Left lung (tissue), 10 donors: ENCODE results near the gene PREX1. TPM values are rescaled to one million over a fixed set of nuclear protein-coding genes. Genes with fewer than 3 reads are reported as not detected.

ENCODE experiments used
- ATAC-seq: fragments of 200-7000 bp; cut with Tn5 transposase; one replicate; pipeline ENCODE4 v1.9.1; 2020; ENCODE audit warnings: moderate library complexity
- DNase-seq, 4 donors: peaks; one replicate each; pipeline ENCODE4 v3.0.0-alpha.2; 2013 to 2020
- H3K27ac ChIP-seq, 2 donors: fragments of 200-600 bp; sonication (generic) in 1 of 2; one replicate each; pipeline versions ENCODE4 v1.5.0 to v1.8.0; 2020 to 2021
- H3K27me3 ChIP-seq, 2 donors: fragments of 200-600 bp; sonication (generic) in 1 of 2; one replicate each; pipeline versions ENCODE4 v1.5.0 to v1.8.0; 2020 to 2021
- H3K36me3 ChIP-seq, 2 donors: fragments of 200-600 bp; sonication (generic) in 1 of 2; one replicate each; pipeline versions ENCODE4 v1.5.0 to v1.8.0; 2020 to 2021
- H3K4me1 ChIP-seq, 2 donors: fragments of 200-600 bp; one replicate each; pipeline ENCODE4 v1.8.0; 2021
- H3K4me3 ChIP-seq, 2 donors: fragments of 200-600 bp; sonication (generic) in 1 of 2; one replicate each; pipeline versions ENCODE4 v1.5.0 to v1.8.0; 2020 to 2021; ENCODE audit warnings: mild to moderate bottlenecking in 1 of 2
- H3K9me3 ChIP-seq, 2 donors: fragments of 200-600 bp; sonication (generic) in 1 of 2; one replicate each; pipeline versions ENCODE4 v1.5.0 to v1.8.0; 2020 to 2021
- intact Hi-C, 2 donors: fragments of 100-400 bp; cut with DNase I; formaldehyde crosslinking; loops; one replicate each; pipeline versions ENCODE4 v1.11.2 to v1.14.2; 2022
- polyA plus RNA-seq, 6 donors: library from polyadenylated mRNA; unstranded; fragments of 120-200 nt; gene quantifications; one replicate each; pipeline ENCODE4 v1.2.1, GENCODE V29; 2013; ENCODE audit not compliant: insufficient read length in 6 of 6
- total RNA-seq, 2 donors: library from RNA; stranded (reverse); fragmentation: NEBNext Ultra II Directional; extraction: Animal tissue kit (Norgen Biotek cat#: 25700); gene quantifications; one replicate each; pipeline ENCODE4 v1.2.1, GENCODE V29; 2021
- TF ChIP-seq, protein P1 (sequence below), 2 donors: fragments of 200-600 bp; sonication (generic) in 1 of 2; IDR thresholded peaks; one replicate each; pipeline versions ENCODE4 v1.5.0 to v1.8.0; 2021; ENCODE audit warnings: antibody characterized with exemption in 2 of 2
- donor health status: DM: no; HTN: yes; CAD: no.
- donor health status: DM: no; HTN: no; CAD: no.

The PREX1 gene
- total and polyA plus RNA-seq, 8 donors, result 20.3 to 111 (median 26.1) TPM

DNA sequence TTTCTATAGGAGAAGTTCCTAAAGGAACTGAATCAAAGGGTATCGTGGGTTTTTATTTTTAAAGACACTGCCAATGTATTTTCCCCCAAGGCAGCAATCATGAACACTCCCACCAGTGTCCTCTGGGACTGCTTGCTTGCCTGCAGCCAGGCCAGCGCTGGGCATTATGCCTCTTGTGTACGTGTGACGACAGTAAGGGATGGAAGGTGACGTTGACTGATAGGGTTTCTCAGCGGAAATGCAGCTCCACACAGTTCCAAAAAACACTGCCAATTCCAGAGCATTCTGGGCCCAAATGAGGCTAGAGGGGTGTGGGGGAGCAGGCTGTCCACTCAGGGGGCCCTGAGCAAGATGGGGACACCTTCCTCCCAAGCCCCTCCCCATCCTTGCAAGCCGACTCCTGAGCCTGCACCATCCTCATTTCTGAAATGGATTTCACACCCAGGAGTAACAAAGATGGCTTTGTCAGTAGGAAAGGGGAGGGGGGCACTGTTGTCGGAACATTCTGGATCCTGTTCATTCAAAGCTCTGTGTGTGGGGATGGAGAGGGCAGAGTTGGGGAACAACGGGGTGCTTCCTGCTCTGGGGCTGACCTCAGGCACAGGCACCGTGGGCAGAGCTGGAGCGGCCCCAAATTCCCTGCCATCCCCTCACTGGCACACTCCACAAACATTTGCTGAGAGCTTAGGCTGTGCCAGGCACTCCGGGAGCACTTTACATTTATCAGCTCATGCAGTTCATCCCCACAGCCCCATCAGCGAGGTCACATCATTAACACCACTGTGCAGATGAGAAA lies 20.0 kb downstream of the PREX1 start:
- intact Hi-C loops, result no loop called here
- H3K9me3 ChIP-seq, result no peaks in the 10 kb centered on the region
- peaks cover 5 to 71% of the 10 kb centered on the region in 2 donors for H3K27me3 ChIP-seq
- peaks cover 0 to 81% of the 10 kb centered on the region in 2 donors for H3K4me1 ChIP-seq
- TF ChIP-seq, protein P1, sequence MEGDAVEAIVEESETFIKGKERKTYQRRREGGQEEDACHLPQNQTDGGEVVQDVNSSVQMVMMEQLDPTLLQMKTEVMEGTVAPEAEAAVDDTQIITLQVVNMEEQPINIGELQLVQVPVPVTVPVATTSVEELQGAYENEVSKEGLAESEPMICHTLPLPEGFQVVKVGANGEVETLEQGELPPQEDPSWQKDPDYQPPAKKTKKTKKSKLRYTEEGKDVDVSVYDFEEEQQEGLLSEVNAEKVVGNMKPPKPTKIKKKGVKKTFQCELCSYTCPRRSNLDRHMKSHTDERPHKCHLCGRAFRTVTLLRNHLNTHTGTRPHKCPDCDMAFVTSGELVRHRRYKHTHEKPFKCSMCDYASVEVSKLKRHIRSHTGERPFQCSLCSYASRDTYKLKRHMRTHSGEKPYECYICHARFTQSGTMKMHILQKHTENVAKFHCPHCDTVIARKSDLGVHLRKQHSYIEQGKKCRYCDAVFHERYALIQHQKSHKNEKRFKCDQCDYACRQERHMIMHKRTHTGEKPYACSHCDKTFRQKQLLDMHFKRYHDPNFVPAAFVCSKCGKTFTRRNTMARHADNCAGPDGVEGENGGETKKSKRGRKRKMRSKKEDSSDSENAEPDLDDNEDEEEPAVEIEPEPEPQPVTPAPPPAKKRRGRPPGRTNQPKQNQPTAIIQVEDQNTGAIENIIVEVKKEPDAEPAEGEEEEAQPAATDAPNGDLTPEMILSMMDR (IDR thresholded peaks at IDR 0.05), result no peak
- no peak for DNase-seq
- H3K27ac ChIP-seq, result no peak overlapping the region
- ATAC-seq, result no peak
- no peak overlapping the region for H3K4me3 ChIP-seq
- peaks cover 0 to 15% of the 10 kb centered on the region in 2 donors for H3K36me3 ChIP-seq

DNA sequence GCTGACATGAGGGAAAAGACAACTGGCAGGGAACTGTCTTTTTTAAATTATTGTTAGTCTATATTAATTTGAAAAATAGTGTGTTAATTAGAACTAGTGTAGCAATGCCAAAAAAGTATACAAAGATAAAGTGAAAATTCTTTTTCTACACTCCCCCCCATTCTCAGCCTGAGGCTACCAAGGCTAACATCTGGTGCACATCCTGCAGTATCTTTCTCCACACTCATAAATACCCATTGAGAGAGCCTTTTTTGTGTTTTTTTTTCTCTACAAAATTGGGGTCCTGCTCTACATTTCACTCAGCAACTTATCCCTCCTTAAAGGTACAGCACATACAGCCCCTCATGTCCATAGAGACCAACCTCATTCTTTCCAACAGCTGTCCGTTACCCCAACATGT lies 20.7 kb downstream of the PREX1 start:
- Histone ChIP-seq H3K4me1 (peaks cover 0 to 81% of the 10 kb centered on the region in 2 donors), H3K36me3 (peaks cover 0 to 14% of the 10 kb centered on the region in 2 donors), H3K27me3 (peaks cover 5 to 74% of the 10 kb centered on the region in 2 donors), H3K27ac (no peak overlapping the region), H3K9me3 (no peaks in the 10 kb centered on the region), H3K4me3 (no peak overlapping the region)
- TF ChIP-seq, protein P1 (IDR thresholded peaks at IDR 0.05), result no peak
- intact Hi-C loops, result no loop called here
- no peak for ATAC-seq
- DNase-seq, result no peak

DNA sequence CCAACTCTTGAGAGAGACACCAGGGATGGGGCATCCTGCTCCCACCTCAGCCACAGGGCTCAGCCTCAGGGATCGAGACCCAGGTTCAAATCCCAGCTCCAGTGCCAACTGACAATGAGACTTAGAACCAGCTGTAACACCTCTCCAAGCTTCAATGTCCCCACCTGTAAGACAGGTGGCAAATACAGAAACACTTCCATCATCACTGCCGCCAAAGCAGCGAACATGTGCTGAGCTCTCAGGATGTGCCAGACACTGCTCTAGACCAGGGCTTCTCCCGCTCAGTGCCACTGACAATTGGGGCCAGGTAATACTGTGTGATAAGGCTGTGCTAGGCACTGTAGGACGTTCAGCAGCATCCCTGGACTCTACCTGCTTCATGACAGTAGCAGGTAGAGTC lies 22.1 kb downstream of the PREX1 start:
- H3K27ac ChIP-seq, result no peak overlapping the region
- ATAC-seq (no peak), DNase-seq (no peak)
- intact Hi-C loops, result no loop called here
- H3K9me3 ChIP-seq, result no peaks in the 10 kb centered on the region
- peaks cover 0 to 86% of the 10 kb centered on the region in 2 donors for H3K4me1 ChIP-seq
- TF ChIP-seq, protein P1 (IDR thresholded peaks at IDR 0.05), result no peak
- H3K4me3 ChIP-seq, result no peak overlapping the region
- H3K27me3 ChIP-seq, result peaks cover 5 to 79% of the 10 kb centered on the region in 2 donors
- peaks cover 0 to 14% of the 10 kb centered on the region in 2 donors for H3K36me3 ChIP-seq

DNA sequence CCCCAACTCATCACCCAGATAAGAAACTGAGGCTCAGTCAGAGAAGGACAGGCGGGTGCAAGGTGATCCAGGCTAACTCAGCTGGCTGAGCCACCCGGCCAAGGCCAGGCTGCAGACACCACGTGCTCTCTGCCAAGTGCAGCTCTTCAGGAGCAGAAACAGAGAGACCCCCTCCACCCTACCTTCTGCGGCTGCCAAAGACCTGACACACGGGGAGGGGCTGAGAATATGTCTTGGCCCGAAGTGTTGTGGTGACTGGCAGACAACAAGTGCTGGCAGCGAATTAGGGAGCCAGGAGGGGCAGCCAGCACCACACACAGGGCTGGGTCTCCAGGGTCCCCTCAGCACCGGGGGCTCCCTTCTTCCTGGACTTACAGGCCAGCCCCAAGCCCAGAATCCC lies 22.5 kb downstream of the PREX1 start:
- ATAC-seq (no peak), DNase-seq (no peak)
- TF ChIP-seq, protein P1 (IDR thresholded peaks at IDR 0.05), result no peak
- H3K4me3 ChIP-seq, result no peak overlapping the region
- intact Hi-C loops, result no loop called here
- H3K9me3 ChIP-seq, result no peaks in the 10 kb centered on the region
- peak overlapping the region in 1 of 2 donors; percentile 30 for H3K27ac ChIP-seq
- H3K27me3 ChIP-seq, result peaks cover 5 to 79% of the 10 kb centered on the region in 2 donors
- H3K4me1 ChIP-seq, result peaks cover 0 to 86% of the 10 kb centered on the region in 2 donors
- H3K36me3 ChIP-seq, result peaks cover 0 to 14% of the 10 kb centered on the region in 2 donors

DNA sequence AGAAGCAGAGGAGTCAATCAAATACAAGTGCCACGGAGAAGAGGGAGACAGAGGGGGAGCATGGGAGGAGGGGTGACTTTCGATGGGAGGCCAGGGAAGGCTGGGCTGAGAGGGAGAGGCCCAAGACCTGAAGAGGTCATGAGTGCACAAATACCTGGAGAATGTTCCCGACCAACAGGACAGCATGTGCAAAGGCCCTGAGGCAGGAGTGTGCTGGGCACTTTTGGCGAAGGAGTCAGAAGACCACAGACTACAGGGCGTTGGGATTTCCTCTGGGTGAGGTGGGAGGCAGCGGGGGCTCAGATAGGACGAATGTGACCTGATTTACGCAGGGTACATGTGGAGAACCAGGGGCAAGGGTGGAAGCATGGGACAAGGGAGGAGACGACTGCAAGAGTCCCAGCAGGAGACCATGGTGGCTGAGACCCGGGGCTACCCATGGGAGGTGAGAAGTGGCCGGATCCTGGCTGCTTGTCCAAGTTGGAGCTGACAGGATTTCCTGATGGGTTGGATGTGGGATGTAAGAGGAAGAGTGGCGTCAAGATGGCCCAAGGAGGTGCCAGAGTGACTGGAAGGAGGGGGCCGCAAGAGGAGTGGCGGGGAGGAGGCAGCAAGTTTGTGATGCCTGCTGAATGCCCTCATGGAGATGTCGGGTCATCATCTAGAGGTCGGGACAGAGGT lies 23.4 kb downstream of the PREX1 start:
- ATAC-seq (no peak), DNase-seq (no peak)
- no peak overlapping the region for H3K27ac ChIP-seq
- peaks cover 5 to 79% of the 10 kb centered on the region in 2 donors for H3K27me3 ChIP-seq
- intact Hi-C loops, result no loop called here
- H3K36me3 ChIP-seq, result peaks cover 0 to 14% of the 10 kb centered on the region in 2 donors
- peaks cover 0 to 86% of the 10 kb centered on the region in 2 donors for H3K4me1 ChIP-seq
- no peak overlapping the region for H3K4me3 ChIP-seq
- H3K9me3 ChIP-seq, result no peaks in the 10 kb centered on the region
- TF ChIP-seq, protein P1 (IDR thresholded peaks at IDR 0.05), result no peak
